ENCODE results near the gene HOXB3. TPM values are rescaled to one million over a fixed set of nuclear protein-coding genes. Genes with fewer than 3 reads are reported as not detected.

Gene HOXB3
- total and polyA plus RNA-seq, 2 of the 13 experiments (the other 11 are each of a cell fraction or from before 2014, with no cell fraction given): not detected

GRCh38 chr17:48592577-48592976, 2.5 kb upstream of the HOXB3 start (continued):
- TF ChIP-seq RBM39 (IDR thresholded peaks at IDR 0.05; ENCODE audit: low read depth, low read length, poor library complexity, severe bottlenecking): no peak
- no peak for TF ChIP-seq MTF1 (CRISPR knock-in tag; IDR thresholded peaks at IDR 0.05)
- TF ChIP-seq, protein P1, sequence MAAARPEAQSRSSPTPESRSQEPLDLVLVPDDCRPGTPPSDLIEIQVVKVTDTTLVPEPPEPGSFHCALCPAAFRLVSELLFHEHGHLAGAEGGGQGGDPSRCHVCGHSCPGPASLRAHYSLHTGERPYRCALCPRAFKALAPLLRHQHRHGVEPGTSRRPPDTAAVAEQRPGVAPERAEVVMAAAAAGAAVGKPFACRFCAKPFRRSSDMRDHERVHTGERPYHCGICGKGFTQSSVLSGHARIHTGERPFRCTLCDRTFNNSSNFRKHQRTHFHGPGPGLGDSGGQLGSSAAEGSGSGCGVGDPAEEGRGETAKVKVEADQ (CRISPR knock-in tag; IDR thresholded peaks at IDR 0.05; ENCODE audit: borderline replicate concordance): no peak
- TF ChIP-seq ZNF660 (CRISPR knock-in tag; IDR thresholded peaks at IDR 0.05; ENCODE audit: borderline replicate concordance, low read depth): no peak

DNA sequence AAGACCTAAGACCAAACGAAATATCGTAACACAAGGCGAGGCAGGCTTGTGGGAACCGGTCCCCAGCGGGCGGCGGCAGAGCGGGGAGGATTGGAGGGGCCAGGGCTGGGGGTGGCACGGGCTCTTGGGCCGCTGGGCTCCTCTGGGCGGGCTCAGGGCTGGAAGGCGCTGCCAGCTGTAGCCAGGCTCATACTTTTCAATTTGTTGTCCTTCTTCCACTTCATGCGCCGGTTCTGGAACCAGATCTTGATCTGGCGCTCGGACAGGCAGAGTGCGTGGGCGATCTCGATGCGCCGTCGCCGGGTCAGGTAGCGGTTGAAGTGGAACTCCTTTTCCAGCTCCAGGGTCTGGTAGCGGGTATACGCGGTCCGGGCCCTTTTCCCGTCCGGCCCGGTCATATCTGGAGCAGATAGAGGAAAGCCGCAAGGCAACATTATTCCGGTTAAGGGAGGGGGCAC, 2.0 kb upstream of the HOXB3 start:
- no peak for FAIRE-seq
- 51% methylated on average over 27 of the region's 33 CpGs for WGBS (ENCODE audit: low lambda C conversion rate)
- Histone ChIP-seq H4K20me1 (ENCODE audit: insufficient read depth, low read length) (no peaks in the 10 kb centered on the region; the same call in 1 of the 2 replicates), H2AFZ (ENCODE audit: low read length) (no peak overlapping the region), H3K9me3 (ENCODE audit: low read length) (no peaks in the 10 kb centered on the region), H3K9ac (ENCODE audit: insufficient read depth, low read depth, low read length) (no peak overlapping the region), H3K27me3 (ENCODE audit: control insufficient read depth in 1 of 2, insufficient read depth in 2 of 2, low read length in 2 of 2) (peaks cover 44 to 91% of the 10 kb centered on the region in 2 experiments), H3K4me3 (replicated peaks in 1 of 3; ENCODE audit: insufficient read depth in 1 of 3, low read depth in 2 of 3, low read length in 3 of 3) (no peak overlapping the region), H3K4me2 (ENCODE audit: low read depth, low read length) (no peak overlapping the region), H3K4me1 (ENCODE audit: insufficient read depth, low read length) (0 out of 2 replicates have a peak, but pooled peaks cover 6% of the 10 kb centered on the region), H3K36me3 (replicated peaks in 1 of 2; ENCODE audit: control insufficient read depth in 1 of 2, insufficient read depth in 2 of 2, low read length in 2 of 2) (no peaks in the 10 kb centered on the region), H3K79me2 (ENCODE audit: insufficient read depth, low read length) (no peaks in the 10 kb centered on the region), H3K27ac (ENCODE audit: extremely low read length, insufficient read depth, low read length) (no peak overlapping the region)
- DNase-seq (ENCODE audit: low spot score): no peak
- BruUV-seq (replicated peaks): no TSS peak
- ChIA-PET POLR2A (no interaction called here), CTCF (ENCODE audit: low intra/inter-chr PET ratio, low total read pairs) (no interaction called here)
- no peak for ATAC-seq
- intact Hi-C loops (cut with micrococcal nuclease; ENCODE audit: unreplicated experiment): no loop called here
- in situ Hi-C loops (cut with HindIII; ENCODE audit: extremely low pct_ligation_motif_present, low pct_unique_long_range_greater_than_20kb): no loop called here
- TF ChIP-seq, protein P2, sequence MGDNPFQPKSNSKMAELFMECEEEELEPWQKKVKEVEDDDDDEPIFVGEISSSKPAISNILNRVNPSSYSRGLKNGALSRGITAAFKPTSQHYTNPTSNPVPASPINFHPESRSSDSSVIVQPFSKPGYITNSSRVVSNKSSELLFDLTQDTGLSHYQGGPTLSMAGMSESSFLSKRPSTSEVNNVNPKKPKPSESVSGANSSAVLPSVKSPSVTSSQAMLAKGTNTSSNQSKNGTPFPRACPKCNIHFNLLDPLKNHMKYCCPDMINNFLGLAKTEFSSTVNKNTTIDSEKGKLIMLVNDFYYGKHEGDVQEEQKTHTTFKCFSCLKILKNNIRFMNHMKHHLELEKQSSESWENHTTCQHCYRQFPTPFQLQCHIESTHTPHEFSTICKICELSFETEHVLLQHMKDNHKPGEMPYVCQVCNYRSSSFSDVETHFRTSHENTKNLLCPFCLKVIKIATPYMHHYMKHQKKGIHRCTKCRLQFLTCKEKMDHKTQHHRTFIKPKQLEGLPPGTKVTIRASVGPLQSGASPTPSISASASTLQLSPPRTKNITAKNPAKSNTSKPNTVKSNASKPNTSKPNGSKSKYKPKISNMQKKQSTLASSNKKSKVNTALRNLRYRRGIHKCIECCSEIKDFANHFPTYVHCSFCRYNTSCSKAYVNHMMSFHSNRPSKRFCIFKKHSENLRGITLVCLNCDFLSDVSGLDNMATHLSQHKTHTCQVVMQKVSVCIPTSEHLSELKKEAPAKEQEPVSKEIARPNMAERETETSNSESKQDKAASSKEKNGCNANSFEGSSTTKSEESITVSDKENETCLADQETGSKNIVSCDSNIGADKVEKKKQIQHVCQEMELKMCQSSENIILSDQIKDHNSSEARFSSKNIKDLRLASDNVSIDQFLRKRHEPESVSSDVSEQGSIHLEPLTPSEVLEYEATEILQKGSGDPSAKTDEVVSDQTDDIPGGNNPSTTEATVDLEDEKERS (CRISPR knock-in tag; IDR thresholded peaks at IDR 0.05): no peak
- TF ChIP-seq CEBPG (CRISPR knock-in tag; IDR thresholded peaks at IDR 0.05): no peak
- TF ChIP-seq ZFP36L1 (CRISPR knock-in tag; IDR thresholded peaks at IDR 0.05): no peak
- TF ChIP-seq, protein P3, sequence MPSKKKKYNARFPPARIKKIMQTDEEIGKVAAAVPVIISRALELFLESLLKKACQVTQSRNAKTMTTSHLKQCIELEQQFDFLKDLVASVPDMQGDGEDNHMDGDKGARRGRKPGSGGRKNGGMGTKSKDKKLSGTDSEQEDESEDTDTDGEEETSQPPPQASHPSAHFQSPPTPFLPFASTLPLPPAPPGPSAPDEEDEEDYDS (CRISPR knock-in tag; IDR thresholded peaks at IDR 0.05): no peak
- no peak for TF ChIP-seq SMAD1 (CRISPR knock-in tag; IDR thresholded peaks at IDR 0.05; ENCODE audit: borderline replicate concordance, low read depth)
- no peak for TF ChIP-seq ZNF333 (CRISPR knock-in tag; IDR thresholded peaks at IDR 0.05; ENCODE audit: borderline replicate concordance)
- TF ChIP-seq RXRB (CRISPR knock-in tag; IDR thresholded peaks at IDR 0.05; ENCODE audit: borderline replicate concordance): no peak
- TF ChIP-seq, protein P4, sequence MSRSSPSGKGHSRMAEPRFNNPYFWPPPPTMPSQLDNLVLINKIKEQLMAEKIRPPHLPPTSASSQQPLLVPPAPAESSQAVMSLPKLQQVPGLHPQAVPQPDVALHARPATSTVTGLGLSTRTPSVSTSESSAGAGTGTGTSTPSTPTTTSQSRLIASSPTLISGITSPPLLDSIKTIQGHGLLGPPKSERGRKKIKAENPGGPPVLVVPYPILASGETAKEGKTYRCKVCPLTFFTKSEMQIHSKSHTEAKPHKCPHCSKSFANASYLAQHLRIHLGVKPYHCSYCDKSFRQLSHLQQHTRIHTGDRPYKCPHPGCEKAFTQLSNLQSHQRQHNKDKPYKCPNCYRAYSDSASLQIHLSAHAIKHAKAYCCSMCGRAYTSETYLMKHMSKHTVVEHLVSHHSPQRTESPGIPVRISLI (CRISPR knock-in tag; IDR thresholded peaks at IDR 0.05; ENCODE audit: borderline replicate concordance): no peak
- no peak for TF ChIP-seq THAP8 (CRISPR knock-in tag; IDR thresholded peaks at IDR 0.05; ENCODE audit: borderline replicate concordance)
- no peak for TF ChIP-seq ONECUT2 (CRISPR knock-in tag; IDR thresholded peaks at IDR 0.05)
- no peak for TF ChIP-seq ZNF432 (CRISPR knock-in tag; IDR thresholded peaks at IDR 0.05; ENCODE audit: borderline replicate concordance)
- TF ChIP-seq MYNN (CRISPR knock-in tag; IDR thresholded peaks at IDR 0.05; ENCODE audit: low read depth): no peak
